GM19438 (cell line): ENCODE data around the gene ELOVL1.
"Not testable (repeated sequence)": the region's sequence is repeated elsewhere in the genome, so short reads cannot be mapped to it uniquely, and the experiment has no call there.

ENCODE experiments used
- ATAC-seq: cut with Tn5 transposase; IDR thresholded peaks from one replicate; pipeline ENCODE4 v1.9.1; 2021; ENCODE audit warnings: low read depth; ENCODE audit not compliant: unreplicated experiment

Gene ELOVL1

DNA sequence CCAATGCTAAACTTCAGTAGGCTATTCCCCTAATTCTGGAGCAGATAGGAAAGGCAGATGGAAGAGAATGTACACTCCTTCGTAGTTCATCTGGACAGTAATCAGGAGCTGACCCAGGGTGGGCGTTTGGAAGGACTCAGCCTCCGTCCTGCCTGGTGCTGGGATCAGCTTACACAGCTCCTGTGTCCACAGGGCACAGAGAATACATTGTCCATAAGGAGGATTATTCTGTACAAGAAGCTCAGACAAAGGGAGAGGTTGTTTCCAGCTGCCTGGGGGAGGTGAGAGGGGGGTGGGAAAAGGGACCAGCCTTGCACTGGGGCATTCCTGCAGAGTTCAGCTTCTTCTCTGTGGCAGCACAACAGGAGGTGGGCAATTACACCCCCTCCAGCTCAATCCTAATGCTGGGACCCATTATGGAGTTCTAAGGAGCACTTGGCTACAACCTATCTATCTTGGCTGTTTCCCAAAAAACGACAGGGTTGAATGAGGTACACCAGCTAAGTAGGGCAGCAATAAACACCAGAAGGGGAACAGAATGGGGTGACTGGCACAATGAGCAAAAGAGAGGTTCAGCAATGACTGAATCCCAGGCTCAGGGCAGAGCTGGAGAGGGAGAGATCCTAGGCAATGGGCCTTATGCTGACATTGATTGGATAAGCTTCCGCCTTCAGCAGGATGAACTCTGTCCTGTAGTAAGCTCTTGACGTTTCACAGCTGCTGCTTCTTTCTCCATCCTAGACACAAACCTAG lies 14.4 kb upstream of the ELOVL1 start:
- no peak for ATAC-seq

DNA sequence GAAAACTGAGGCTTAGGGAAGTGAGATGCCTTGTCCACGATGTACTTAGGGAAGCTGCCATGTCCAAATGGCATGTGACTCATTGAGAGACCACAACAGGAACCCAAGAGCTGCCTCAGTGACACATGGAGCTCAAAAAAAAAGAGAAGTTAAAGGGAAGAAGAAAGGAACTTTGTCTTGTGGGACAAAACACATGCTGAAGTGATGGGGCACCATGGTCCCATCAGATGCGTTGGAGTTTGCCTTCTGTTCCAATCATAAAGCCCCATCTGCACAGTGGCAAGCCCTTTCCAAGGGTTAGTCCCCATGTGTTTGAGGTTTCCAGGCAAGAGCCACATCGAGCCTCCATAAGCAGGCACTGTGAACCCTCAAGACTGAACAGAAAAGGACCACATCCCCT lies 13.8 kb upstream of the ELOVL1 start:
- no peak for ATAC-seq

DNA sequence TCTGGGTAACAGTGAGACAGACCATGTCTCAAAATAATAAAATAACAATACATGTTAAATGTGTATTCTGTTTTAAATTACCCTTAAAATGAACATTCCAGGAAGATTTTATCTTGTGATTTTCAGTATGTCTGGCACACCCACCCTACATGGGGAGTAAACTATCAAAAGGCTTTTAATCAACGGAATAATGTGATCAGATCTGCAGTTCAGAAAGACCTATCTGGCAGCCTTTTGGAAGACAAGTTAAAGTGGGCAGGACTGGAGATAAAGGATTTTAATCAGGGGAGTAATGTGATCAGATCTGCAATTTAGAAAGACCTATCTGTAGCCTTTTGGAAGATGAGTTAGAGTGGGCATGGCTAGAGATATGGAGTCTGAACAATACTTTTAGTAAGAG lies 11.7 kb upstream of the ELOVL1 start:
- no peak for ATAC-seq

DNA sequence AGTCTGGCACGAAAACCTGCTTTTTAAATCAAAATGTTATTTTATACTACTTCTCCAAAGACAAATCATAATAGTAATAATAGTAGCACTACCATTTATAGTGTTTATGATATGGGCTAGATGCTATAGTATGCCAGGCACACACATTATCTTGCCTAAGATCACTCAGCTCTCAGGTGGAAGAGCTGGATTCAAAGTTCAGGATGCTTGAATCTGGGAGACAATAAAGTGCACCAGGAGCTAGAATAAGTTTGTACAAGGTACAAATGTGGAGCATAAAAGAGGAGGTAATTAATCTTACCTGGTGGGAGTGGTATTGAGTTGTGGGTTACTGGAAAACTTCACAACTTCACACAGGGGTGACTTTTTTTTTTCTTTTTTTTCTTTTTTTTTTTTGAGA lies 10.0 kb upstream of the ELOVL1 start:
- ATAC-seq: no peak

DNA sequence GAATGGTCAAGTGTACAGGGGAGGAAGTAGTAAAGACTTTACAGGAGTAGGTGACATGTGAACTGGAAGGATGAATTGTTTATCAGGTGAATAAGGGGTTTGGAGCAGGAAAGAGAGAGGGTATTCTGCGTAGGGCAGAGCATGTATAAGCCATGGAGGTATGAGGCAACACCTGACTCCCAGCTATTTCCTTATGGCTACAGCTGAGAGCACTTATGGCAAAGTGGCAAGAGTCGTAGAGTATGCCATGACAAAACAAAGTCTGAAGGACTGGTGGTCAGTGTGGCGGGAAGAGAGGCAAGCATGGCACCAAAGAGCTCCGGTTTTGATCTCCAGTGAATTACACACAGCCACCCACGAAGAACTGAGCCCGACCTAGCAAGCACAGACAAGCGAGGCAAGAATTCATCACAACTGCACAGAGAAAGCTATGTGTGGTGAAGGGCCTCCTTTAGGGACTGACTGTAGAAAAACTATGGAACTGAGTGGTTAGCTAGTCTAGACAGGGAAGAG lies 9.0 kb upstream of the ELOVL1 start:
- no peak for ATAC-seq

DNA sequence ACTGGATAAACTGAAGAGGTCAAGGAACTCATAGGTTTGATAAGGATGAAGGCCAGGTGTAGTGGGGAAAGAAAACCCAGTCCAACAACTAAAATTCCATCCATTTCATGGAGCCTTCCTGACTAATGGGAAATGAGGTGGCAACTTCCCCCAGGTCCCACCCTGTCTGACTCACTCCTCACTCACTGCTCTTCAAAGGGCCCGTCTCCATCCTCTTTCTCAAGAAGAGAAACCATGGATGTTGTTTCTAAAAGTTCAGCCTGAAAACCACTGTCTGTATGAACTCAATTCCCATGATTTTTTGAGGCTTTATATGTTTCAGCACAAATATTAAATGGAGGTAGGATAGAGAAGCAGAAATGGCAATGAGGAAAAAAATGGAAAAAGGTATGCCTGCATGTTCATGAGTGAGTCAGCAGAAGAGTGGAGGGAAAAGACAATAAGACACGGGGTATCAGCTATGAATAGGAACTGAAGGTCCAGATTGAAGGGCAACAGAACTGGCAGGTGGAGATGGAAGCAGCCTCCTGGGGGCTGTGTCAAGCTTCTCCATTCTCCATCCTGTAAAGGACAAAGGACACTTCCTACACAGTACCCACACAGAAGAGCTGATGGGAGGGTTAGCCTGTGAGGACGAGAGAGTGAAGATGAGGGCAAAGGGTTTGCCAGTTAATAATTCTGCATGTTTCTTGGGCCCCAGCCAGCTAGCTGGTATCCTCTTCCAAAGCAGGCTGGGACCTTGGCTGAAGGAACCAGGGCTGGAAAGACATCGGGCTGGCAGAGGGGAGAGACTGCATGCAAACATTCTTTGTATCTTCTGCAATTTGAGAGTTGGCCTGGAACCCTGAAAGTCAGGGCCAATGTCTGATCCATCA lies 5.5 kb upstream of the ELOVL1 start:
- no peak for ATAC-seq

DNA sequence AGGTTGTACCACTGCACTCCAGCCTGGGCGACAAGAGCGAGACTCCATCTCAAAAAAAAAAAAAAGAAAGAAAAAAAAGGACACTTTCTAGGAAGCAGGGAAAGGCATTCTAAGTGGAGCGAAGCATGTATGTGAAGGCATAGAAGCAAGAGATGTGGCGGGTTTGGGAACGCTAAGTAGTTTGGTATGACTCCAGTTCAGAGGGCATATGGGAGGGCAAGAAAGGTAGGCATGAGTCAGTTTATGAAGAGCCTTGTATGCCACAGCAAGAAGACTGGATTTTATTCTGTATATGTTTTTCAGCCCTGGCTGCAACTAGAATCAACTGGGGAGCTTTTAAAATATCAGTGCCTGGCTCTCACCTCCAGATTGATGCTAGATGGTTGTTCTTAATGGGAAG lies 4.4 kb upstream of the ELOVL1 start:
- no peak for ATAC-seq

DNA sequence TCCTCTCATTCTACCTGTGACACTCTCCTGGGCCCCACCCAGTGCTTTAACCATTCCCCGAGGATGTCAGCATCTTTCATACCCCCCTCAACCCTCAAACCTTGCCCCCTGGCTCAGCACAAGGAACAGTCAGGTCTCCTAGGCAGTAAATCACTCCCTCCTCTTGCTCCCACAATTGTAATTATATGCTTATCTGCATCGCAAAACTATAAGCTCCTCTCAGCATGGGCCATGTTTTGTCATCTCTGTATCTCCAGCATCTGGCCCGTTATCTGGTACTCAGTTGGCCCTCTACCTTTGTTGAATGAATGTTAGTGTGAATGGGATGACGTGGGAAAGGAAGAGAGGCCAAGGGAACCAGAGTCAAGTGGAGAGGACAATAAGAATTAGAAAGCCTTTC lies 2.8 kb upstream of the ELOVL1 start:
- no peak for ATAC-seq

DNA sequence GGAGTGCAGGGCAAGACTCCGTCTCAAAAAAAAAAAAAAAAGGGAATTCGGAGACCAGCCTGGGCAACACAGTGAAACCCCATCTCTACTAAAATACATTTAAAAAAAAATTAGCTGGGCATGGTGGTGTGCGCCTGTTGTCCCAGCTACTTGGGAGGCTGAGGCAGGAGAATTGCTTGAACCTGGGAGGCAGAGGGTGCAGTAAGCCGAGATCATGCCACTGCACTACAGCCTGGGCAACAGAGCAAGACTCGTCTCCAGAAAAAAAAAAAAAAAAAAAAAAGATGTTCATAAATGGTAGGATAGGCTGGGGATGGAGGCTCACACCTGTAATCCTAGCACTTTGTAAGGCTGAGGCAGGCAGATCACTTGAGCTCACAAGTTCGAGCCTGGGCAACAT lies 2.0 kb upstream of the ELOVL1 start:
- not testable (repeated sequence) for ATAC-seq

DNA sequence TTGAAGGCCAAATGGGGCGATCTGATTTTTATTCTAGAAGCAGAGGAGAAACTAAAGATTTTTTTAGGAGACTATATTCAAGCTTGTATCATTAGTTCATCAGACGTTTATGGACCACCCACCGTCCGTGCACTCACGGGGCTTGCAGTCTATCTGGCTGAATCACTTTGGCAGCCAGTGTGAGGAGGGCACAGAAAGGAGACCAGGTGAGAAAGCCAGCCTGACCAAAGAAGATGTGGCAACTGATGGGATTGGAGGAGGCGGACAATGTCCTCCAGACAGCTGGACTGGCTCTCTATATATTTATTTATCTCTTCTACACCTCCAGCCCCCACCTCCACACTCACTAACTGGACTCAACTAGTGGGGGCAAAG lies 822 bp upstream of the ELOVL1 start:
- no peak for ATAC-seq

DNA sequence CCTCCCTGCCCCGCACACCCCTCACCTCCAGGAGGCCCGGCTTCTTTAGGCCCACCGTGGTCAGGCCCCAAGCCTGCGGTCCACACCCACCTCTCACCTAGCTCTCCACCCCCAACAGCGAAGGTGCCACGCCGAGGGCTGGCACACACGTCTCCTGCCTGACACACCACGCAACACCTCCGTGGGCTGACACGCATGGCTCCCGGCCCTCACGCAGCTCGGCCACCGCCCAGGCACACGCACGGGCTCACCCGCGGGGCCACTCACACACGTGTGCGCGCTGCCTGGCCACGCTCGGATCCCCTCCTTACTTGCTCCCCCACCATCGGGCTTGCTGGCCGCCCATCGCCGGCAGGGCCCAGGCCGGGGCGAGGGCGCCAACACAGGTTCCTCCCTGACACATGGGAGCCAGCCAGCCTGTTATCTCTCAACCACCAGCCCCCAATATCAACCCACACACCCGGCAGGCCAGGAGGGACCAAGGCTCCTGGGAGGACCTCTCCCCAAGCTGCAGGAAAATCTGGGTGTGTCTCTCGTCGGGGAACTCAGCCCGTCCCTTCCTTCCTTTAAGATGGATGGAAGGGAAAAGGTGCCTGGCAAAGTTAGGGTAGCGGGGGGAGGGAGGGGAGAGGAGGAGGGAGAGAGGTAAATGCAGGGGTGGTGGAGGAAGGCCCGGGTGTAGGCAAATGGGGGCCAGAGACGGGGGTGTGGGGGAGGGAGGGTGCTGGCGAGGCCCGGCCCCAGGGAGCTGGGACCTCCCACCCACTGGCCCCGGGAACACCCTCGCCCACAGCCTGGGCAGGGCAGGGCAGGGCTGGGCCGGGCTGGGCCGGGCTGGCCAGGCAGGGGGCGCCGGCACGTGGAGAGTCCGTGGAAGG lies 546 bp downstream of the ELOVL1 start:
- peak; percentile 40 for ATAC-seq

DNA sequence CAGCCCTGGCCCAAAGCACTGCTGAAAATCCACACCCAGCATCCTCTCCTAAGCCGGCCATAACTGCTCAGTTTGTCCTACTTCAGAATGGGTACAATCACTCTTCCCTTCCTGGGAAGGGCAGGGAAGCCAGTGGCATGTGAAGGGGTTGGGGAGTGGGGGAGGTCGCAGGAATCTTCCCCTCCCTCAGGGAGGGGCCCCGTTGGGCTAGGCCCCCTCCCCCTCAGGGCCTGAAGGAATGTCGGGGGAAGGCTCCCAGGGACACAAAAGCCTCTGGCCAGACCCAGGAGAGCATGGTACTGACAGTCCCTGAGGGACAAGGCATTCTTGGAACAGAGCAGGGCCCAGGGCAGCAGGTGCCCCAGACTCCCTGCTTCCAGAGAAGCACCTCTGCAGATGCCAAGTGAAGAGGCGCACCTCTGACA lies 1.2 kb downstream of the ELOVL1 start:
- ATAC-seq: no peak

DNA sequence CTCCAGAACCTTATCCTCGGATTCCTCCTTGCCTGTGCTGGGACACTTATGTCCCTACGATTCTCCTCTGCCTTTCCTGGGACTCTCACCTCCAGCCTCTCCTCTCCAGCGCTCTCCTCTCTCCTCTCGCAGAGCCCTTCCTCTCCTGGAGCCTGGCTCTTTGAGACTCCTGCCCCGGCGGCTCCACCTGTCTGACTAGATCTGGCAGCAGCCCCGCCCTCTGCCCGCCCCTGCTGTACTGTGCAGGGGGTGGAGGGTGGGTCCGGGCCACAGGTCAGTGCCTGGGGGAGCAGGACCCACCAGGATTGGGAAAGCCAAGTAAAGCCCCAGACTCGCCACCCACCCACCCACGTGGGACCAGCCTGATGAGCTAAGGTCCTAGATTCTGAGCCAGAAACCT lies 1.6 kb downstream of the ELOVL1 start:
- ATAC-seq: no peak

DNA sequence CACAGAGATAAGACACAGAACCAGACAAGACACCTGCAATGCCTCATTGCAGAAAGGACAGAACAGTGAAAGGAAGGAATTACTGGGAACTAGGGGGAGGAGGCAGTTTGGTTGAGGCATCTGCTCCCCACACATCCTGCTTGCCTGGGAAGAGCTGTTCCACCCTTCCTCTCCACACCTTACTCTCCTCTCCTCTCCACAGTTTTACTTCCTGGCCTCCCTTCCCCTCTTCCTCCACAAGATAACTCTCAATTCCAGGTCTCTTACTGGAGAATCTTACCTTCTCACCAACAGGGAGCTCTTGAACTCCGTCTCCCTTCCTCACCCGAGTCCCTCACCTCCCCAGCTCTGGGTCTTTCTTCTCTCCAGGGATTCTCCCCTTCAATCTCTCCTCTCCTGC lies 2.1 kb downstream of the ELOVL1 start:
- no peak for ATAC-seq

DNA sequence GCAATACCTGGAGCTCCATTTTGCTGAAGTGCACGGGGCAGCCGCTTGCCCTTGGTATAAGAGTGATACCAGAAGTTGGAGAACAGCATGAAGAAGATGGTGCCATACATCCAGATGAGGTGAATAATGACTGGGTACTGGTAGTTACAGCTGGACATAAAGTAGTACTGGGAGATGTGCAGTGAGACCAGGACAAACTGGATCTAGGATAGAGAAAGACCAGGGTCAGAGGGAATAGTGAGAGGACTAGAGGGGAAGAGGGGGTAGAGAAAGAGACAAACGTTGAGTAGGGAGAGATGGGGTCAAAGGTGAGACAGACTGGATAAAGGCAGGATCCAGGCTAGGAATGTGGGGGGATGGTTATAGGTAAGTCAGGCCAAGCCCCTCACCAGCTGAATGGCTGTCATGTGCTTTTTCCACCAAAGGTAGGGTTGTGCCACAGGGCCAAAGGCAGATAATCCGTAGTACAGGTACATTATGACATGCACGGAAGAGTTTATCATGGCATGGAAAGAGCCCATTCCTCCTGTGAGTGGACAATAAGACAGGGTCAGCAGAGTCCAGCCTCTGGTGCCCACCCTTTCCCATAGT lies 3.8 kb downstream of the ELOVL1 start:
- ATAC-seq: no peak

DNA sequence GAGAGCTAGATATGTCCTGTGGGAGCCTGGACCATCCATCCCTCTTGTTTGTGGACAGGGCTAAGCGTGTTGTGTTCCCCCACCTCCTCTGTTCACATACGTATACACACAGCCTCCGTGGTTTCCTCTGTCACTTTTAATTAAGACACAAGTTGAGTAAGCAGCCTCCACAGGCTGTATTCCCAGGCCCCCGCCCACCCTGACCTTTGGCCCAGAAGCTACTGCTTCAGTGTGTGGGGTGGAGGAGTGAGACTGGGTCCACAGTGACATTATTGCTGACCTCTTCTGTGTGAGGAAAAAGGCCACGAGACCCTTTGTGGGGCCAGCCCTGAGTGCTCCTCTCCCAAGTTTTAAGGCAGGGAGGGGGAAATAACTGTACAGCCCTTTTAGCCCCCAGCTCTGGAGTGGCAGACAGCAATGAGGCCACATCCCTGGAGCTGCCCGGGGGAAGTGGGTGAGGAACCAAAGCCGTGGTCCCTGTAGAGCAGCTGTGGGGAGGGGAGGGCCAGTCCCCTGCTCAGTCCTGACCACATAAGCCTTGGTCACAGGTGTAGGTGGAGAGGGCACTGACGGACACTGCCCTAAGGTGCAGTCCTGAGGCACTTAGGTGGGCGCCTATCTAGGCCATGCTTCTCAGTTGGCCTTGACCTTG lies 4.4 kb downstream of the ELOVL1 start:
- ATAC-seq: no peak

DNA sequence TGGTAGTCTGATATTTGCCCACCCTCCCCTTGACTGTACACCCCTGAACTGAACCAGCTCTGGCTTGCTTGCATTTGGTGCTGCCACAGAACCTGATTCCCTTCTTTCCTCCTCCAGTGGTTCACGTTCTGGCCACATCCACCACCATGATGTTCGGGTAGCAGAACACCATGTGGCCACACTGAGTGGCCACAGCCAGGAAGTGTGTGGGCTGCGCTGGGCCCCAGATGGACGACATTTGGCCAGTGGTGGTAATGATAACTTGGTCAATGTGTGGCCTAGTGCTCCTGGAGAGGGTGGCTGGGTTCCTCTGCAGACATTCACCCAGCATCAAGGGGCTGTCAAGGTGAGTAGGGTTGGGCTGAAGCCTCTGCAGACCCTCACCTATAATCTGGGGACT lies 7.2 kb downstream of the ELOVL1 start:
- no peak for ATAC-seq

DNA sequence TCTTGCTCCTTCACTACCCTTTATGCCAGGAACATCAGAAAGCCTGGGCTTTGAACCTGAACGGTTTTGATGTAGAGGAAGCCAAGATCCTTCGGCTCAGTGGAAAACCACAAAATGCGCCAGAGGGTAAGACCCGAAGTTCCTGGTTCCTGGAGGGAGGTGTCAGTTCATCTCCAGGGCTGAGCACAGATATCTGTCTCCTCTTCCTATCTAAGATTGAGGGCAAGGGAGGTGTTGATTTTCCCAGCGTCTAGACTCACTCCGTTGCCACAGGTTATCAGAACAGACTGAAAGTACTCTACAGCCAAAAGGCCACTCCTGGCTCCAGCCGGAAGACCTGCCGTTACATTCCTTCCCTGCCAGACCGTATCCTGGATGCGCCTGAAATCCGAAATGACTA lies 8.1 kb downstream of the ELOVL1 start:
- ATAC-seq: no peak

DNA sequence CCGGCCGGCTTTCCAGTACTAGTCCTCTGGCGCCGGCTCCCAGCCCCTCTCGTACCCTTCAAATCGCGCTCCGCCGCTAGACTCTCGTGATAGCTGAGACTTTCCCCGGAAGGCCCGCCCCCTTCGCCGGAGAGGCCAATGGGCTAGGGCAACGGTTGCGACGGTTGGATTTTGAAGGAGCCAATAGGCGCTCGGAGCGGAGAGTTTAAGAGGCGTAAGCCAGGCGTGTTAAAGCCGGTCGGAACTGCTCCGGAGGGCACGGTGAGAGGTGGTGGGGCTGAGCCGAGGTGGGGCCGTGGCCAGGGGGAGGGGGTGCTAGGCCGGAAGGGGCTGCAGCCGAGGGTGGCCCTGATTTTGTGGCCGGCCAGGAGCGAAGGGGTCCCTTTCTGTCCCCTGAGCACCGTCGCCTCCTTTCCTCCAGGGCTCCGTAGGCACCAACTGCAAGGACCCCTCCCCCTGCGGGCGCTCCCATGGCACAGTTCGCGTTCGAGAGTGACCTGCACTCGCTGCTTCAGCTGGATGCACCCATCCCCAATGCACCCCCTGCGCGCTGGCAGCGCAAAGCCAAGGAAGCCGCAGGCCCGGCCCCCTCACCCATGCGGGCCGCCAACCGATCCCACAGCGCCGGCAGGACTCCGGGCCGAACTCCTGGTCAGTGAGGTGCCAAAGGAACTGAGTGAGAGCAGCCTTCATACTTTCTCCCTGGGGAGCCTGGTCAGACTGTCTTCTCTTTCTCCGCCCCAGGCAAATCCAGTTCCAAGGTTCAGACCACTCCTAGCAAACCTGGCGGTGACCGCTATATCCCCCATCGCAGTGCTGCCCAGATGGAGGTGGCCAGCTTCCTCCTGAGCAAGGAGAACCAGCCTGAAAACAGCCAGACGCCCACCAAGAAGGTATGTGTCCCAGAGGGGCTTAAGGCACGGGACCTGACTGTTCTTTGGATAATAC lies 8.8 kb downstream of the ELOVL1 start, which contains the start of gene CDC20:
Gene CDC20, plus strand, starts transcription at position 236 of the 948 bp plus-strand sequence. Its CDS starts 235 bp downstream, at position 471.
- peak; percentile 88 for ATAC-seq
